ENCODE measurements around the gene AFF4.

GRCh38 chr5:132876020-132876759 is 87.2 kb downstream of the AFF4 start:
- TF ChIP-seq TAF1 (IDR thresholded peaks at IDR 0.05; ENCODE audit: borderline replicate concordance, insufficient read depth, low read length), result no peak
- no peak for TF ChIP-seq POLR2AphosphoS5 (IDR thresholded peaks at IDR 0.05; ENCODE audit: low read depth, low read length)

All from PFSK-1 (cell line).